HG03439 (cell line): Measurements from ENCODE around the gene BCAP31.
A peak's percentile ranks its signal among the peaks of the same experiment; 100 is the strongest.
"Not testable (repeated sequence)": the region's sequence is repeated elsewhere in the genome, so short reads cannot be mapped to it uniquely, and the experiment has no call there.

Source experiments
- ATAC-seq: cut with Tn5 transposase; IDR thresholded peaks from one replicate; pipeline ENCODE4 v1.9.1; 2021; ENCODE audit warnings: mild to moderate bottlenecking, moderate library complexity; ENCODE audit not compliant: unreplicated experiment

BCAP31 gene

GRCh38 chrX:153736071-153736820 lies 12.1 kb upstream of the BCAP31 start:
- no peak for ATAC-seq

GRCh38 chrX:153735274-153735673 lies 11.1 kb upstream of the BCAP31 start:
- ATAC-seq, result no peak

GRCh38 chrX:153734871-153735270 lies 10.7 kb upstream of the BCAP31 start:
- ATAC-seq, result no peak

- ATAC-seq, result no peak
Measured at GRCh38 chrX:153733651-153734240, 9.6 kb upstream of the BCAP31 start.

GRCh38 chrX:153732401-153732800 lies 8.2 kb upstream of the BCAP31 start:
- ATAC-seq, result no peak

GRCh38 chrX:153731845-153732215 lies 7.6 kb upstream of the BCAP31 start:
- ATAC-seq, result no peak

- ATAC-seq, result no peak
Measured at GRCh38 chrX:153731117-153731844, 7.1 kb upstream of the BCAP31 start.

GRCh38 chrX:153730115-153730514 lies 5.9 kb upstream of the BCAP31 start:
- ATAC-seq, result not testable (repeated sequence)

- ATAC-seq, result no peak
Measured at GRCh38 chrX:153728951-153729631, 4.9 kb upstream of the BCAP31 start.

- no peak for ATAC-seq
Measured at GRCh38 chrX:153728095-153728494, 3.9 kb upstream of the BCAP31 start.

- ATAC-seq, result no peak
Measured at GRCh38 chrX:153727123-153727931, 3.1 kb upstream of the BCAP31 start.

GRCh38 chrX:153726286-153727122 lies 2.3 kb upstream of the BCAP31 start:
- peak; percentile 47 for ATAC-seq

- ATAC-seq, result no peak
Measured at GRCh38 chrX:153725832-153726285, 1.7 kb upstream of the BCAP31 start.

GRCh38 chrX:153725039-153725831 lies 1.0 kb upstream of the BCAP31 start:
- ATAC-seq, result no peak

- ATAC-seq, result peak; percentile 34
Measured at GRCh38 chrX:153723351-153724251, 586 bp downstream of the BCAP31 start.

GRCh38 chrX:153722704-153723350 lies 1.4 kb downstream of the BCAP31 start:
- ATAC-seq, result no peak

- ATAC-seq, result no peak
Measured at GRCh38 chrX:153719701-153720100, 4.5 kb downstream of the BCAP31 start.
